Adrenal gland (tissue), 5 donors: Measurements from ENCODE around the gene LARGE1.

Experiments used
- CTCF ChIP-seq, 6 experiments: fragments of 450-650 bp in 4 of 6; fragments of 200-600 bp in 2 of 6; sonication (generic) in 1 of 6; IDR thresholded peaks; 1 replicate in 5 of 6; 2 replicates in 1 of 6; pipeline versions ENCODE4 v1.5.1 to v1.8.0; 2016 to 2021; ENCODE audit warnings: antibody characterized with exemption in 6 of 6, mild to moderate bottlenecking in 2 of 6, moderate library complexity in 1 of 6
- POLR2A ChIP-seq, 2 donors: fragments of 450-650 bp; IDR thresholded peaks; one replicate each; pipeline ENCODE4 v1.6.1; 2017; ENCODE audit warnings: antibody characterized with exemption in 2 of 2, mild to moderate bottlenecking in 2 of 2, moderate library complexity in 1 of 2
- donor health status: DM: no; HTN: no; CAD: no.

GRCh38 chr22:33823552-33823951 lies 96.7 kb downstream of the LARGE1 start:
- no peak for TF ChIP-seq CTCF (IDR thresholded peaks at IDR 0.05)
- peak in 1 of 2 donors; percentile 53 for TF ChIP-seq POLR2A (IDR thresholded peaks at IDR 0.05)
